ENCODE data around the gene SLC9A6.
"Not testable (repeated sequence)": the region's sequence is repeated elsewhere in the genome, so short reads cannot be mapped to it uniquely, and the experiment has no call there.

Gene SLC9A6

DNA sequence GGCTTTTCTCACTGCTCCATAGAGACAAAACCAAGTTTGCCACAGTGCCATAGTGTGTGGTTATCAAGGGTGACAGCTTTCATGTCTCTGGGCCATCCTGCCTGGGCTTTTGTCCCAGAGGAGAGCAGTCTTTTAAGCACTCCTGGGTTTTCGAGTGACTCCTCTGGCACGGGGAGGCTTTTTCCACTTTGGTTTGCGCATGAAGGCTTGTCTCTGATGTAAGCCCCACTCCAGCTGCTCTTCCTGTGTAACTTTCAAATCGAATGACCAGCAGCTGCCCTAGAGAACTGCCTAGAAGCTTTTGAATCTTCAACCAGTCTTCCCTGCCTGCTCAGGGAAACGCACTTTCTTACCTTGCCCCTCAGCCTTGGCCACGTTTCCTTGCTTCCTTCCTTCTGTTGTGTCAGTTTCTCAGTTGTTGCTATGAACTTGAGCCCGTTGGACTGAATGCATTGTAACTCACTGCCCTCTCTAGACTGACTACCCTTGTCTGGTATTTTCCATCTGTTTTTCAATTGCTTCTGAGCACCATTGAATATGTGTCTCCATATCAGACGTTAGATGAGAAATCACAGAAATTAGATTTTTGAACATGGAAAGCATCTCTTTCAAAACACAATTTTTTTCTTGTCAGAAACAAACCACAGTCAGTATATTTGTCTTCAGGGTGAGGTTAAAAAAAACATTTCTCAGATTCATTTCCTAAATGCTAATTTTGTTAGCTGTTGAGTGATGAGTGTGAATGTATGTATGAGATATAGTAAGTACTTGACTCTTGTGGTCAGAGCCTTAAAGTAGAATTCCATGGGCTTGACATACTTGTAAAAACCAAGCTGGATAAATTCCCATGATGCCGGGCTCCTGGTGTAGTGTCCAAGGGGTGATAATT is 45.3 kb downstream of the SLC9A6 start:
- DNase-seq: no peak

DNA sequence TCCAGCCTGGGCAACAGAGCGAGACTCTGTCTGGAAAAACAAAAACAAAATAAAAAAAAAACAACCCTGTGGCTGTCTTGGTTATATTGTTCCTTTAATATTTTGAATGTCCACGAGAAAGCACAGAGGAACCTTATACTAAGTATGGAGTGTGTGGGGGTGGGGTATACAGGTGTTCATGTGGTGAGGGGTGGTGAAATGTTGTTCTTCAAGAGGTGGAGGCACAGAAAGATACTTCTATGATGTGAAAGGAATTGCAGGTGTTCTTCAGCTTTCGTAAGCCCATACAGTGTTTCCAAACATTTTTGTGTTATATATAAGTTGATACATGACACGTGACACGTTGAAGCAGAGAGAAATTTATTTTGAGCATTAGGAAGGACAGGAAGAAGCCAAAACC is 46.4 kb downstream of the SLC9A6 start:
- DNase-seq: no peak

DNA sequence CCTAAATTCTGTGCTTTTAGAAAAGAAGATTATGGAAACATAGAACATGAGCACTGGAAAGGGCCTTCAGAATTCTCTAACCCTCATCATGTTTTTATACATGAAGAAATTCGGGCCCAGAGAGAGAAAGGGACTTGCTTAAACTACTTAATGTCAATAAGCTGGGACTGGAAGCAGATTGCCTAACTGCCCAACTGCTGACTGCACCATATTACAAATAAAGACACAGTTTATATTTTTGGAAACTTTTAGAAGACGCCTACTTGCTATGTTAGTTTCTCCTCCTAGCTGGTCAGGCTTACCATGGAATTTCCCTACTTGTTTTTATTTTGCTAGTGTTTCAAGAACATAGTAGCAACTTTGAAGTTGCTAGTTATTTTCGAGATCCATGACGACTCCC is 47.1 kb downstream of the SLC9A6 start:
- no peak for DNase-seq

DNA sequence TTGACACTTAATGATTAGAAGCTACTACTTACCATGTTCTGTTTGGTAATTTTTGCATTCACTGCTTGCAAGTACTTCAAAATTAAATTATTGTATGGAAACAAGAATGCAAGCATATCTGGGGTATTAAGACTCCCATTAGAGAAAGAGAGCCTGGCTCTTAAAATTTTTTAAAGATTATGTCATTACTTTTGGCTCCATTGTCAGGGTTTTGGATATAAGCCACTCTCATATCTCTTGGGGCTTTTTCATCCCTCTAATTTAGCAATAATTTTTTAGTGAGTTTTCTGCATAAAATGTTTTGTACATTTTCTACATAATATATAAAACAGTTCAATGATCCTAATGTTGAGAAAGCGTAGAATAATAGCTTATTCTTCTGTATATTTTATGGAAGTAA is 49.4 kb downstream of the SLC9A6 start:
- no peak for DNase-seq

DNA sequence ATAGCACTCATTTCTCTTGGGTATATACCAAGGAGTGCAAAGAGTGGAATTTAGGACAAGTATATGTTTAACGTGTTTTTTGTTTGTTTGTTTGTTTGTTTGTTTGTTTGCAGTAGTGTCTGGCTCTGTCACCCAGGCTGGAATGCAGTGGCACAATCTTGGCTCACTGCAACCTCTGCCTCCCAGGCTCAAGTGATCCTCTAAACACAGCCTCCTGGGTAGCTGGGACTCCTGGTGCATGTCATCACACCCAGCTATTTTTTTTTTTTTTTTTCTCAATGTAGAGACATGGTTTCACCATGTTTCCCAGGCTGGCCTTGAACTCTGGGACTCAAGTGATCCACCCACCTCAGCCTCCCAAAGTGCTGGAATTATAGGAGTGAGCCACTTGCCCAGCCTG is 50.4 kb downstream of the SLC9A6 start:
- no peak for DNase-seq

DNA sequence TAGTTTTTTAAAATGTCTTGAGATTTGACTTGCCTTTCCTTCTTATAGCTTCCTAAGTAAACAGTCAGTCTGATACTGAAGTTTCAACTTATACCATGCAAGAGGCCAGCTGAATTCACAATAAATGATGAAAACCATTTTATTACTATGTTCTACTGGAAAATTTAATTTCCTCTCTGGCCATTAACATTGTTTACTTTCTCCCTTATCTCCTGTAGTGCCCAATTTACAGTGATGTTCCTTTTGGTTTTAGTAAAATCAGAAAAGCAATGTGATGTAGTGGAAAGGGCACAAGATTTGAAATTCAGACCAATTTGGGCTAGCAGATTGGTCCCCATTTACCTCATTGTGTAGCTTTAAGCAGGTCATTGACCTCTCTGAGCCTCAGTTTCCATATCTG is 54.2 kb downstream of the SLC9A6 start:
- no peak for DNase-seq

DNA sequence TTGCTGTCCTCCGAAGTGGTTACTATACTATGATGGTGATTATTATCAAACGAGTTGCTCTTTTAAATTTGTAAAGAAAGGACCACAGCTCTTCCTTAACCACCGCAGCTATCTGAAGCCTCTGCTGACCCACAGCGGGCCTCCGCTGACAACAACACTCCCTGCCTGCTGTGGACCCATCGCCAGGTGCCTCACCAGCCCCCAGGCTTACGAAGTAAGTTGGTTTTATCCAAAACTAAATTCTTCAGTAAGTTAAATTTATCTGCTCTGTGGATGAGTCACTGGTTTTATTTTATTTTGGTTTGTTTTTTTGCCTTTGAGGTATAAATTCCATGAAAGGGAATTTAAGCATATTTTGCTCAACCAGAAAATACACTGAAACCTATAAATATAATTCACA is 54.7 kb downstream of the SLC9A6 start:
- no peak for DNase-seq

DNA sequence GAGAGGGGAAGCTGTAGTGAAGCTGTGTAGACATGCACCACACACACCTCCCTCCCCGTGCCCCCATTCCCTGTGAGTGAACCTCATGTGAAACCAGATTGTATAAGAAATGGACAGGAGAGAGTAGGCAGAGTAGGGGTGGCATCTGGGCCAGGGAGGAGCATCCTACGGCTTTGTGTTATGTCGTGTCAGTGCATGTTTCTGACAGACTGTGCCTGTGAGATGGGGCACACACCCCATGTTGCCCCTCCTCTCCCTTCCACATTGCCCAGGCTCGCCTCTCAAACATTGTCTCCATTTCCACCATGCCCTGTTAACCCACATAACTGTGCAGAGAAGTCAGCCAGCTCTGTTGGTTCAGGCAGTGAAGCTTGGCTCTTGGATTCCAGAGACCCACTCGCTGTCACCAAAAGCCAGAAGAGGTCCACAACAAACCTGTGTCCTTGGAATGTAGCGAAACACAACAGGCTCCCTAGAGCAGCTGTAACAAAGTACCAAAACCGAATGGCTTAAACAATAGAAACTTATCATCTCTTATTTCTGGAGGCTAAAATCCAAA is 56.1 kb downstream of the SLC9A6 start:
- no peak for DNase-seq

DNA sequence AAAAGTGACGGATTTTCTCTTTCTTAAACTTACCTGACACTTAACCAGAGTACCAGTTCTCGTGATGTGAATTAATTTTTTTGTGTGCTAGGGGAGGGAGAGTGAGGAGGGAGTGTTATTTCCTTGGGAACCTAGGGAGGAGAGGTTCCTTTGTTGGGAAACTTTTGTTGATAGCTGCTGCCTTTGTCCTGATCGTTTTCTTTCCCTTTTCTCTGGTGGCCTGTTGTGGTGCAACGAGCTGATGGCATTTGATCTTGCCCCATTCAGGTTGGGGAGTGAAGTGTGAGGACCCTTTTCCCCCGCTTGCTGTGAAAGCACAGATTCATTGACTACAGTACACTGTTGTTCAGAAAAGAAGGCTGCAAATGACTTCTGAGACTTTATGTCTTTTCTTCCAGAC is 59.8 kb downstream of the SLC9A6 start:
- no peak for DNase-seq

DNA sequence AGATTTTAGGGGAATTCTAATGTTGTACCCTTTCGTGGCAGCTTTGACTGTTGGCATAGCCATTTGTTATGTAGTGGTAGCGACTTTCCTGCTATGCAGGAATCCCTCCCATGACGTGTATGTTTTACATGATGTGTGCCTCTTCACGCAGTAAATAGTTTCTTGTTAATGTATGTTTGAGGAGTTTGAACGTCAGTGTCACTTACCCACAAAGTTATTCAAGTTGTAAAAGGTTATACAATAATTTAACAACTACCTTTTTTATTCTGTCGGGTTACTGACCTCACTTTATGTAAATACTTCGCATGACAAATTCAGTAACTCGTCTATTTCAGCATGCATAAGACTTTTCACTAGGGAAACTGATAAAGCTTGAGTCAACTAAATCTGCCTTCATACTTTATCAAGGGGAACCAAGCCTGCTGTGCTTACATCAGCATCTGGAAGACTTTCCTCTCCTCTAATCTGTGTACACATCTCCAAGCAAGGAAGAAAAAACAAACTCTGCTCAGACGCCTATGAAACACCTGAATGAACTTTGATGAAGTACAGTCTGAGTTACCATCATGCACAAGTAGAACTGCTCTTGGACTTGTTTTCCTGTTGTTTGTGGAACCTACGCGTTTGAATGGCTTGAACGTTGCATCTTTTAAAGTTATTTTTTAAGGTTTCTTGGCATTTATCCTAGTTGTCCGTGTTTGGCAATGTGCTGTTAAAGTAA is 61.2 kb downstream of the SLC9A6 start:
- DNase-seq: no peak

DNA sequence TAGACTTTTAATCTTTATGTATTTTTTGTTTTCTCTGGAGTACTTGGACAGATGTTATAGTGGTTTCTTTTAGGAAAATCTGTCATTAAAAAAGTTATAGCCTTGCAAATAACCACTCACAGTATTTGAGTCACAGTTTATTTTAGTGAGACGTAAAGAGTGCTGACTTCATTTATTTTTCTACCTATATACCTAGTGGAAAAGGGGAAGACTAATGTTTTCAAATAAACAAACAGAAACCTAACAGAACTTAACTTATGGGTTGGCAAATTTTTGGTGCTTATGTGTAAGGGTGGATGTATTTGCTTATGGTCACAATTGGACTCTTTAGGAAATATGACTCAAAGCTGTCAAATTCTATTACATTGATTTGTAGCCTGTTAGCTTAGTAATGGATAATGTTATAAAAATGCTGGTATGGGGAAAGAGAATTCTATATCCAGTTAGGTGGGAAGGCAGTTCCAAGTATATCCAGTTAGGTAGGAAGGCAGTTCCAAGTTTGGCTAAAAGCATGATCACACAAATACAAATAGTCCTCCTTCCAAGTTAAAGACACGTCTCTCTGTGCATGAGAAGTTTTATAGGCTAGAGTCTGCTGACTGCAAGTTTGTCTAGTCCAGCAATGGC is 61.9 kb downstream of the SLC9A6 start:
- DNase-seq: no peak

DNA sequence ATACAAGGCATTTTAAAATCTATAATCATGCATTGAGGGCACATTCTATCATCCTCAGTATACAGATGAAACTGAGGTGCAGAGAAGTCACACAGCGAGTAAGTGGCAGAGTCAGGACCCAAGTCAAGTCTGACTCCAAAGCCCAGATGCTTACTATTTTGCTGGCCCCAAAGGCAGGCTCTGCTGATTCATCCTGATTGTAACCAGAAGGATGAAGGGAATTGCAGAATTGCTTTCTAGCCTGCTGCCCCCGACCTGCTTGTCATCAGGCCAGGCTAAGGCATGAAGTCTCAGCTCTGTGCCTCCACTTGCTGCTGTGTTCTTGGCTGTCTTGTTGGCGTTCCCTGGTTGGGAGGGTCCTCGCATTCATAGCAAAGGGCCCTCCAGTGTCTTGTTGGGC is 62.7 kb downstream of the SLC9A6 start:
- no peak for DNase-seq

DNA sequence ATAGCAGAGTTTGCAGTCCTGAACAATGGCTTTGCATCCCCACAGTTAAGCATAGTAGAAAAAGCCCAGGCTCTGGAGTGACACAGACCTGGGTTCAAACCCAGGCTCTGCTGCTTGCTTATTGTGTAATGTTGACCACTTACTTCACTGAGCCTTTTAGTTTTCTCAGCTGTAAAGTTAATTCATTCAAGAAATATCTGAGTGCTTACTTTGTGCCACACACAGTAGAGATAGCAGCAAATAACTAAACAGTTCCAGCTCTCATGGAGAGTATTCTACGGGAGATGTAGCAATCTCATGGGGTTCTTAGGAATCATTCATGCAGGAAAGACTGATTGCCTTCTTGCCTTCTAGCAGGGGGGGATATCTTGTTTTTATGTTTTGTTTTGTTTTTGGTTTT is 63.2 kb downstream of the SLC9A6 start:
- DNase-seq: no peak

DNA sequence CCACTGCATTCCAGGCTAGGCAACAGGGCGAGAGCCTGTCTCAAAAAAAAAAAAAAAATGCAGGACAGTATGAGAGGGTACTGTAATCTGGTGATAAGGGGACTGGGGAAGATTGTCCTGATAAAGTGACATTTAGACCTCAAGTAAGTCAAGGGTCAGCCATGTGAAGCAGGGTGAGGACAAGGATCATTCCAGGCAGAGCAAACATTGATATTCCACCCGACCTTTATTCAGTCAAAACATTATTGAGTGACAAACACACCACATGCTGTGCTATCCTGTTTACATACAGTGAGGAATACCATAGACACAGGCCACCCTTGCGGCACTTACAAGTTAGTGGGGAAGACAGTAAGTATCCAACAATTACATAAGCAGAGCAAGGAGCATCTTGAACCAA is 64.4 kb downstream of the SLC9A6 start:
- DNase-seq: no peak

DNA sequence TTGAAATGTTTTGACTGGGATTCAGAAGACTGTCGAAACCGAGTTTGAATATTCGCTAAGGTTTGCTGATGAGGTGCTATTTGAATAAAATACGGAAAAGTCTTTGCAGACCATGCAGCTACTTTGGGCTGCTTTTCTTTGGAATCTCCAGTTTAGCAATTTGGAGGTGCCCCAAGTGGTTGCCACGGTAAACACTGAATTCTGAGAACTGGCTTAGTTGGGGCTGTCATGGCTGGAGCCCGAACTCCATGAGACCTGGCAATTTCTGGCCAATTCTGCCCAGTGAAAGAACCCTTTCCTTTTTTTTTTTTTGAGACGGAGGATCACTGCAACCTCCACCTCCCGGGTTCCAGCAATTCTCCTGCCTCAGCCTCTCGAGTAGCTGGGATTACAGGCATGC is 65.6 kb downstream of the SLC9A6 start:
- DNase-seq: not testable (repeated sequence)

DNA sequence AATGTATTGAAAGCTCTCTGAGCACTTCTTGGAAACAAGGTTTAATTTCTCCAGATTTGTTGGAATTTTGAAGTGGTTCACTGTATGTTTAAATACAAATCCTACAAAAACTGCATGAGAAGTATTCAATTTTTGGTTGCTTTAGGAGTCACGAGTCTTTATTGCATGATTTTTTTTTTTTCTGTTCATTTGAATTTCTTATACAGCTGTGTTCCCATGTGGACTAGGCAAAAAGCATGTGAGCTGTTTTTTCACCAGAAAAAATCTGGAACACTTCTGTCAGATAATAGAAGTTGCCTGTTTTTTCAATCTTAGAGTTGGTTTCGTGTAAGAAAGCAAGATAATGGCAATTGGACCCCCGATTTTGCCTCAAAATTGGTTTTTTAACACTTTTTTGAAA is 66.4 kb downstream of the SLC9A6 start:
- no peak for DNase-seq

DNA sequence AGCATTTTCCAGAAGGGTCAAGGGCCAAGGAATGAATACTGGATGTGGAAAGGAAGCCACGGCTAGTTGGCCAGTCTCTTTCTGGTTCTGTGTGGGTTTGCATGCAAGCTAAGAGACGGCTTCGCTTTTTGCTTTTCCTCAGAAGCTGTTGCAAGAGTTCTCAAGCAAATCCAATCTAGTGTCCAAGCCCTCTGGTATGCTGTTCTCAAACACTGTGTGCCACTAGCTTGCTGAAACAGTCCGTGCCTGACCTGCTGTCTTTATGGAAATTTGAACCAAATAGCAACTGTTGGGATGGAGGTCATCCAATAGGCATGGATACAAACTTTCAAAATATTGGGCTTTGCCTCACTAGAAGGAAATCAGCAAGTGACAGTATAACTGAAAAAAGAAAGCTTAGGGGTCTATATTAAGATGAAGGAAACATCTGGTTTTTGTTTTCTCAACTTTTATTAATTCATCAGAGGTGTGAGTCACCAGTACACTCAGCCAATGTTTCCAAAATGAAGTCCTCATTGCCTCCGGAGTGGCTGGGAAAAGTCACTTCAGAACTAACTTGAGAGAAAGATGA is 70.5 kb downstream of the SLC9A6 start:
- no peak for DNase-seq

DNA sequence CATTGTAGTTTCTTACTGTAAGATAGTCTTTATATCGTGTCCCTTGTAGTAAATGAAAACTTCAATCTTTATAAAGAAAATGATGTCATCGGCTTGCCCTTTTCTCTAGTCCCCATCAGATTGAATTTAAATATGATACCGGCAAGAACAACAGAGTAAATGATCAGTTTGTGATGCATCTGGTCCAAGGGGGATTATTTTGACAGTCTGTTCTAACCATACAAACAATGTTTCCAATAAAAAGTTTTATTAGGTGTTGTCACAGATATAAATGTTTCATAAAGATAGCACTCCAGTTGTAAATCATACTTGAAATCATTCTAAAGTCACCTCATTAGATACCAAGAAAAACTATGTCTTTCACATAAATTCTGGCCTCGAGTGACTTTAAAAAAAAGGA is 72.3 kb downstream of the SLC9A6 start:
- DNase-seq: no peak

DNA sequence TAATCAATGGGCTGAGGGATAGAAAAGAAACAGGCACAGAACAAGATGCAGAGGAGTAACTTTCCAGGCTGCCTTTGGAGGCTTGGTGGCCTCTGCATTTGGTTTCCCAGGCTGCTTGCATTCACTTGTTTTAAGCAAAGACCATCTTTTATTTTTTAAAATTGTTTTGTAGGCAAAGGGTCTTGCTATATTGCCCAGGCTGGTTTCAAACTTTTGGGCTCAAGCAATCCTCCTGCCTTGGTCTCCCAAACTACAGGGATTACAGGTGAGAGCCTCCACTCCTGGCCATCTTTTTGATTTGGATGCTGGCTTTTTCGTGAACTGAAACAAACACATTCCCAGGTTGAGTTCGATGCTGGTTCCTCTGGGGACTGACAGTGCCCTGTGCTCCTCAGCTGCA is 74.1 kb downstream of the SLC9A6 start:
- DNase-seq: no peak

DNA sequence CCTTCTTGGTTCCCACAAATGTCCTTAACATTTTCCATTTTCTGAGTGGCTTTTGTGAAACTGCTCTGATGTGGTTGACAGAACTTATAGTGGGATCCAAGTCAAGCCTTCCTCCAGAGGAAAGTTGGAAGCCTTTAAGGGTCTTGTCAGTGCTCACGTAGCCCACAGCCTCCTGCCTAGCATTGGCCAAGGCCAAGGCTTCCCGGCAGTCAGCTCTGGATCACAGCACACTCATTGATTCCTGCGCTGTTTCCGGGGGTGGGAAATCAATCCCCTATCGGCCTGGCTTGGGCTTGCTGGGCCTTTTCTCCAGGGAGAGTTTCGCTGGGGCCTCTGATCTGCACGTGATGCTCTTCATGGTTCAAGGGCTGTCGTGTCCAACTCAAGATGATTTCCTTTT is 76.1 kb downstream of the SLC9A6 start:
- no peak for DNase-seq

DNA sequence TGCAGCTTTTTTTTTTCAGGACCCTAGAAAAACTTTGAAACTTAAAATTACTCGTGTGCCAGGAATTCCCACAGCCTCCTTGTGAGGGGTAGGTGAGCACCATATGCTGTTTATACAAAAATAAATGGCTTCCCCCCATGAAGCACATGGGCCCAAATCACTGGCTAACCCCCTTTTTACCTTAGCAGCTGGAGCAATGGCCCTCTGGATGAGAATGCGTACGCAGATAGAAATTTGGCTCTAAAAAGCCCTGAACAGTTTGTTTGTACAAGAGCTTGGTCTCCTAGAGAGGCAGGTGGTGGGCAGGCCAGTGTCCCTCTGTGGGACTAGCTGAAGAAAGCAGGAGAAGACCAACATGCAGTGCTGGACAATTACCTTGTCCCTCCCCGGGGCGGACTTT is 76.5 kb downstream of the SLC9A6 start:
- no peak for DNase-seq

DNA sequence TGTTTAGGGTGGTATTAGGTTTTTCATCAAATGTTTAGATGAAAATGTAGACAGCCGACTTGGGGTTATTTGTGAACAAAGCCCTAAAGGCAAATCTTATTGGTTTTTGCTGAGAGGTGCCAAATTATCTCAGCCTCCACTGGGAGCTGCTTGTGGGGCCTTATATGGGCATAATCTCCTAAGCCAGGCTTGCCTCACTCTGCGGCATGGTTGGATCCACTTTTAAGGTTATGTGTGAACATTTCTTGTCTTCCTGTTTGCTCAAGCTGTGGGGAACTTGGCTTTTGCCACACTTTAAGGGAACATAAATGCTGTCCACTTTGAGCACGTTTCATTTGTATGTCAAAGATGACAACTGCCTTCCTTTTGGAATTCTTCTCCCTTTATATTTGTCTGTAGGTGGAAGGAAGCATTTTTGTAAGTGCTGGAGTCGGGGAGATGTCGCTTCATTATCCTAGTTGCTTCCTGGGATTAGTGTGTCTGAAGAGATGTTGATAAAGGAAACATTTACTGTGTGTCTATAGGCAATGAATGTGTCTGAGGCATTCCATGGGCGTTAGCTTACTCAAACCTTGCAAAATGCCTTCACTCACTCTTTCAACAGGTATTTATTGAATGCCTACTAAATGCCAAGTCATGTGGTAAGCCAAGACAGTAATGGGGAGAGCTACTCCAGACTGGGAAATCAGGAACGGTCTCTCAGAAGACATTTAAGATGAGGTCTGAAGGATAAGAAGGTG is 78.3 kb downstream of the SLC9A6 start:
- peak; percentile 14 for DNase-seq

DNA sequence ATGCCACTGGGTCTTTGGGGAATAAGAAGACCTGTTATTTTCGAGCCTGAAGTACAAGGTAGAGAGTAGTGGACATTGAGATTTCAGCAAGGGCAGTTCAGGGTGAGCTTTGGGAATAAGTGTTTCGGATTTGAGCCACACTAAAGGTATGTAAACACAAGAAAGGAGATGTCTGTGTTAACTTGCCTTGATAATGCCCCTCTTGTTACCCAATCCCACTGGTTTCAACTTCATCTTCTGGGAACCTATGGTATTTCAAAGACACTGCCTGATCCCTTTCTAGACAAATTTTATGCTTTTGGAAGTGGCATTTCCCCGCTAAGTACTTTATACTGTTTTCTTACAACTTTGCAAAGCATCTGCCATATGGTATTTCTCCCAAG is 79.4 kb downstream of the SLC9A6 start:
- DNase-seq: no peak
